ENCODE measurements around the gene PLPP1.
"Not testable (repeated sequence)": the region's sequence is repeated elsewhere in the genome, so short reads cannot be mapped to it uniquely, and the experiment has no call there.

Gene PLPP1

GRCh38 chr5:55541056-55541635, 6.4 kb upstream of the PLPP1 start:
- DNase-seq: no peak

- DNase-seq: no peak
Observed at GRCh38 chr5:55540525-55540924, 5.8 kb upstream of the PLPP1 start.

GRCh38 chr5:55540024-55540423, 5.3 kb upstream of the PLPP1 start:
- DNase-seq: no peak

- DNase-seq: peak; percentile 29
Observed at GRCh38 chr5:55538661-55539060, 3.9 kb upstream of the PLPP1 start.

- DNase-seq: not testable (repeated sequence)
Observed at GRCh38 chr5:55537315-55537714, 2.6 kb upstream of the PLPP1 start.

GRCh38 chr5:55535199-55535905, 588 bp upstream of the PLPP1 start:
- no peak for DNase-seq

GRCh38 chr5:55533521-55534435, 986 bp downstream of the PLPP1 start:
- DNase-seq: peak; percentile 15

GRCh38 chr5:55530669-55531068, 4.1 kb downstream of the PLPP1 start:
- DNase-seq: no peak

GRCh38 chr5:55524816-55525215, 9.9 kb downstream of the PLPP1 start:
- no peak for DNase-seq

GRCh38 chr5:55523293-55523692, 11.5 kb downstream of the PLPP1 start:
- no peak for DNase-seq

GRCh38 chr5:55521881-55522280, 12.9 kb downstream of the PLPP1 start:
- no peak for DNase-seq

- DNase-seq: no peak
Observed at GRCh38 chr5:55520117-55520839, 14.5 kb downstream of the PLPP1 start.

- DNase-seq: no peak
Observed at GRCh38 chr5:55518831-55519390, 15.9 kb downstream of the PLPP1 start.

- DNase-seq: no peak
Observed at GRCh38 chr5:55517804-55518203, 17.0 kb downstream of the PLPP1 start.

- no peak for DNase-seq
Observed at GRCh38 chr5:55511010-55511409, 23.8 kb downstream of the PLPP1 start.

- no peak for DNase-seq
Observed at GRCh38 chr5:55510523-55510880, 24.3 kb downstream of the PLPP1 start.

GRCh38 chr5:55509796-55510522, 24.8 kb downstream of the PLPP1 start:
- DNase-seq: no peak

- no peak for DNase-seq
Observed at GRCh38 chr5:55509097-55509496, 25.7 kb downstream of the PLPP1 start.

- DNase-seq: no peak
Observed at GRCh38 chr5:55507574-55507973, 27.2 kb downstream of the PLPP1 start.

- not testable (repeated sequence) for DNase-seq
Observed at GRCh38 chr5:55505711-55506110, 29.1 kb downstream of the PLPP1 start.

- not testable (repeated sequence) for DNase-seq
Observed at GRCh38 chr5:55503917-55504316, 30.8 kb downstream of the PLPP1 start.

GRCh38 chr5:55502759-55503158, 32.0 kb downstream of the PLPP1 start:
- no peak for DNase-seq
